PFSK-1 (cell line): ENCODE measurements around the gene NPAS2.

Source experiments
- FOXP2 ChIP-seq: optimal IDR thresholded peaks from 2 replicates; pipeline ENCODE3; 2011; ENCODE audit warnings: borderline replicate concordance, control low read depth, inconsistent platforms; ENCODE audit not compliant: insufficient read depth; ENCODE audit errors: extremely low read length, extremely low read depth
- POLR2AphosphoS5 ChIP-seq: IDR thresholded peaks from 2 replicates; pipeline ENCODE4 v1.6.1; 2012; ENCODE audit warnings: low read depth, mild to moderate bottlenecking, control low read depth, low read length, moderate library complexity
- REST ChIP-seq, 2 experiments: IDR thresholded peaks; 2 replicates each; pipeline versions ENCODE4 v1.6.1 to v1.8.0; 2011 to 2012; ENCODE audit warnings: low read depth in 2 of 2, low read length in 2 of 2, control low read depth in 1 of 2, inconsistent platforms in 1 of 2, mild to moderate bottlenecking in 1 of 2, moderate library complexity in 1 of 2; ENCODE audit not compliant: insufficient read depth in 1 of 2
- SIN3A ChIP-seq: IDR thresholded peaks from 2 replicates; pipeline ENCODE4 v1.6.1; 2012; ENCODE audit warnings: mild to moderate bottlenecking, low read length, moderate library complexity, borderline replicate concordance; ENCODE audit not compliant: insufficient read depth
- TAF1 ChIP-seq: IDR thresholded peaks from 2 replicates; pipeline ENCODE4 v1.6.1; 2012; ENCODE audit warnings: low read length, control low read depth, borderline replicate concordance; ENCODE audit not compliant: insufficient read depth

NPAS2 gene

GRCh38 chr2:100782380-100782878, 37.5 kb upstream of the NPAS2 start:
- no peak for TF ChIP-seq FOXP2
- TF ChIP-seq POLR2AphosphoS5 = no peak
- no peak for TF ChIP-seq REST (IDR thresholded peaks at IDR 0.05; ENCODE audit: insufficient read depth in 1 of 2, low read depth in 2 of 2, low read length in 2 of 2)
- no peak for TF ChIP-seq SIN3A
- no peak for TF ChIP-seq TAF1

GRCh38 chr2:100783987-100784386, 36.0 kb upstream of the NPAS2 start:
- TF ChIP-seq FOXP2 = no peak
- no peak for TF ChIP-seq SIN3A
- TF ChIP-seq REST (IDR thresholded peaks at IDR 0.05; ENCODE audit: insufficient read depth in 1 of 2, low read depth in 2 of 2, low read length in 2 of 2) = no peak
- TF ChIP-seq TAF1 = no peak
- no peak for TF ChIP-seq POLR2AphosphoS5

- no peak for TF ChIP-seq FOXP2
- no peak for TF ChIP-seq POLR2AphosphoS5
- TF ChIP-seq TAF1 = no peak
- TF ChIP-seq REST (IDR thresholded peaks at IDR 0.05; ENCODE audit: insufficient read depth in 1 of 2, low read depth in 2 of 2, low read length in 2 of 2) = no peak
- no peak for TF ChIP-seq SIN3A
Observed at GRCh38 chr2:100784681-100785080, 35.3 kb upstream of the NPAS2 start.

- TF ChIP-seq REST (IDR thresholded peaks at IDR 0.05; ENCODE audit: insufficient read depth in 1 of 2, low read depth in 2 of 2, low read length in 2 of 2) (no peak), FOXP2 (no peak), SIN3A (no peak), TAF1 (no peak), POLR2AphosphoS5 (no peak)
Observed at GRCh38 chr2:100785626-100786296, 34.2 kb upstream of the NPAS2 start.

- TF ChIP-seq FOXP2 (no peak), TAF1 (no peak)
Observed at GRCh38 chr2:100786297-100786658, 33.7 kb upstream of the NPAS2 start.
